SK-N-MC (cell line): Measurements from ENCODE around the gene RASA3.

Experiments used
- EZH2 ChIP-seq: fragments of 200-600 bp; sonication (generic); IDR thresholded peaks from one replicate; pipeline ENCODE4 v1.6.1; 2017; ENCODE audit warnings: antibody characterized with exemption
- POLR2AphosphoS5 ChIP-seq: IDR thresholded peaks from 2 replicates; pipeline ENCODE4 v1.6.1; 2012; ENCODE audit warnings: mild to moderate bottlenecking, low read depth, low read length, borderline replicate concordance

- no peak for TF ChIP-seq EZH2
- no peak for TF ChIP-seq POLR2AphosphoS5
These were observed 73.0 kb downstream of the RASA3 start for GRCh38 chr13:114059428-114059827.
